ENCODE data around the gene MBNL2. TPM values are rescaled to one million over a fixed set of nuclear protein-coding genes. Genes with fewer than 3 reads are reported as not detected.

Gene MBNL2
- total and polyA plus RNA-seq, 10 of the 15 experiments (the other 5 are each of a cell fraction or from before 2014, with no cell fraction given) = 1.6 to 9.7 (median 6.7) TPM

GRCh38 chr13:97433727-97434396 is 211.7 kb downstream of the MBNL2 start, which contains the start of gene RAP2A (continued):
- TF ChIP-seq SIN3A (IDR thresholded peaks at IDR 0.05; ENCODE audit: low read depth, low read length) (peak; percentile 89), HDAC6 (IDR thresholded peaks at IDR 0.05; ENCODE audit: unreplicated experiment) (no peak), WRNIP1 (IDR thresholded peaks at IDR 0.05; ENCODE audit: borderline replicate concordance, low read depth, low read length) (no peak), ZNF687 (IDR thresholded peaks at IDR 0.05) (no peak; the same call in 1 of the 2 replicates), POLR2A (IDR thresholded peaks at IDR 0.05; ENCODE audit: low read depth, low read length) (peak; percentile 90)

Measured in GM12878 (cell line).